ENCODE results near the gene RSKR.
A peak's percentile ranks its signal among the peaks of the same experiment; 100 is the strongest.
"Not testable (repeated sequence)": the region's sequence is repeated elsewhere in the genome, so short reads cannot be mapped to it uniquely, and the experiment has no call there.

RSKR gene

DNA sequence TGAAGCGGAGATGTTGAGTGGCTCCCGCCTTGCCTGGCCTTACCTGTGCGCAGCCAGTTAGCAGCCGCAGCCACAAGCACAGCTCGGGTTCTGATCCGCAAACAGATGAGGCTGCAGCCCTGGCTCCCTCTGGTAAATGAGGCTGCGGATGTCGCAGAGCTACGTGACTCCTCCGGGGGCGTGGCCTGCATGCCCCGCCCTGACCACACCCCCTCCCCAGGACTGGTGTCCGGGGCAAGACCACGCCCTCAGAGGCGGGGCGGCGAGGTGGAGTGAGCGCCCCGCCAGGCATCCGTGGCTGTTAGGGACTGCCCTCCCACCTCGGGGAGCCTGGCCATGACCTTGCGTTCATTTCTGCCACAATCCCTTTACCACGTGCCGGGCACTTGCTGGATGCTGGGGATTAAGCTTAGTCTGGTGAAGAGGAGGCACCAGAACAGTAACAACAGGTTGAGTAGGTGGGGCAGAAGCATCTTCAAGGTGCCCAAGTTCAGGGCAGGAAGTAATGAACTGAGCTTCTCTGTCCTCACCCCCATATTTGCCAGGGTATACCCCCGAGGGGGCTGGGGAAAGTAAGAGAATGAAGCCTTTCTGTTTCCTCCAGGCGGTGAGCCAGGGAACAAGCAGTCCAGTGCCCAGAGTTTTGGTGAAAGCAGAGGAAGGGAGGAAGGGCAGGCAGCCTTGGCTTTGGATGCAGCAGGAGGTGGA lies 37.1 kb downstream of the RSKR start, which contains the start of gene ALDOC:
Gene ALDOC (minus strand): TSS at position 138 of the 708 bp plus-strand sequence. CDS start 1,363 bp downstream, outside the sequence.
- DNase-seq = peak; percentile 98

DNA sequence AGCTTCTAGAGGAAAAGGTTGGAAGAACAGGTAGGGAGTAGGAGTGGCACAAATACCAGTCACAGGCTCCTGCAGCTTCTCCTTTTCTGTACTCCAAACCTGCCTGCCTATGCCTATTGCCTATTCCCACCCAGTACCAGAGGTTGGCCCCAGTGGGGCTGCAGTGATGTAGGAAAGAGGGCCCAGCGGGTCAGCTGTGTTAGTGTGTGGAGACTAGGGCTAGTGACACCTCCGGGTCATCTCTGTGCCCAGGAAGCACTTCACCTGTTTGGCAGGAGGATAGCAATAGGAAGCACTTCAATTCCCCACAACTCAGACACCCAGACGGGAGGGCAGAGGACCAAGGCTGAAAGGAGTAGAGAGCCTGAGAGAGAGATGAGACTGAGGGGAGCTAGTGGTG lies 38.0 kb downstream of the RSKR start:
- DNase-seq = not testable (repeated sequence)

DNA sequence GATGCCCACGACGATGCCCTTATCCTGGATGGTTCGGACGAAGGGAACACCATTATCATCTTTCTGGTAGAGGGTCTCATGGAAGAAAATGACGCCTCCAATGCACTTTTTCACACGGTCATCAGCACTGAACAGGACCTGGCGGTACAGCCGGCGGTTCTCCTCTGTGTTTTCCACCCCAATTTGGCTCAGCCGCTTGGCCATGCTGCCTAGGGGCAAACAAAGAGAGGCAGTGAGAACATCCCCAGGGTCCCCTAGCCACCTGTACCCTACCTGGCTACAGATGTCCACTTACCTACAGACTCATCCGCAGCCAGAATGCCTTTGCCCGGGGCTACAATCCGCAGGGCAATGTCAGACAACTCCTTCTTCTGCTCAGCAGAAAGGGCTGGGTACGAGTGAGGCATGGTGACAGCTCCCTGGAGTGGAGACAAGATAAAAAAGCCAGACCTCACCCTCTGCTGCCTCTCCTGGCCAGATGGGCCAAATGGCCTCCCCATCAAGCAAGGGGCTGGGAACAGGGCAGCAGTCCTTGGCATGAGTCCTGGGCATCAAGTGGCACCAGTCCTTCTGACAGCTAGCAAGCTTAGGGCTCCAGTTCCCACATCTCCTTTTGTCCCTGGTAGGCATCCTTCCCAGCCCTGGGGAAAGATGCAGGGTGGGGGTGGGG lies 38.7 kb downstream of the RSKR start:
- no peak for DNase-seq

- no peak for DNase-seq
Measured at GRCh38 chr17:28574526-28574925, 39.5 kb downstream of the RSKR start.

DNA sequence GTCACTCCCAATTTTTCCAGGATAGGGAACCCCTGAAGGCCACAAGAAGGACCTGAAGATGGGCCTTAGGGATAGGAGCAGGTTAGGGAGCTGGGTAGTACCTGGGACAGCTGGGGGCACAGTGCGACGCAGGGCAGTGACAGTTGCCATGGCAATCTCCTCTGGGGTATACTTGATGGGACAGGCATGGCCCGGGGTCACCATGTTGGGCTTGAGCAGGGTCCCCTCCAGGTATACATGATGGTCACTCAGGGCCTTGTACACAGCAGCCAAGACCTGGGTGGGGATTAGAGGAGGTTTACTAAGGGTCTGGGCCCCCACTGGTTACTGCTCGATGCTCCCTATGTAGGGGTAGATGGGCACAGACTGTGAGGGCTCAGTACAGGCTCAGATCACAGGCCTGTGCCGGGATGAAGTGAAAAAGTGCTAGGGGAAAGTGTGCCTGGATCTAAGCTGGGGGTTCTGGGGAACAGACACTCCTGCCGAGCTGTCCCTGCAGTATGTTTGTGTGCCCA lies 40.0 kb downstream of the RSKR start:
- DNase-seq = no peak

- no peak for DNase-seq
Measured at GRCh38 chr17:28573521-28573920, 40.5 kb downstream of the RSKR start.

- no peak for DNase-seq
Measured at GRCh38 chr17:28573040-28573380, 41.0 kb downstream of the RSKR start.

GRCh38 chr17:28572259-28573039 lies 41.5 kb downstream of the RSKR start:
- DNase-seq = no peak

- DNase-seq = peak; percentile 95
Measured at GRCh38 chr17:28571361-28572122, 42.4 kb downstream of the RSKR start, which contains the start of gene PIGS. Gene PIGS (minus strand): TSS chr17:28571524. CDS start chr17:28571496, 28 bp downstream.

GRCh38 chr17:28570716-28571360 lies 43.1 kb downstream of the RSKR start:
- peak; percentile 78 for DNase-seq

GRCh38 chr17:28569446-28569845 lies 44.5 kb downstream of the RSKR start:
- DNase-seq = no peak

DNA sequence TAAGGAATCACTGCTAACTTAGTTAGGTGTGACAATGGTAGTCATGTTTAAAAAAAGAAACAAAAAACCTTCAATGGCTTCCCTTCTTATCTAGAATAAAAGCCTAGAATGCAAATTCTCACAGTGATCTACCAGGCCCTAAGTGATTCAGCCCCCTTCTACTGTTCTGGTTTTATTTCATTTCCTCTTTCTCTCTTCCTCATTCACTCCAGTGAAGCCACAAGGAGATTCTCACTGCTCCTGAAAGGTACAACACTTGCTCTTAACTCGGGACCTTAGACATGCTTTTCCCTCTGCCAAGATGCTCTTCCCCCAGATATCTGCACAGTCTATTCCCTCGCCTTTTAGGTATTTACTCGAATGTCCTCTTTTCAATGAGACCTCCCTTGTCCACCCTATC lies 46.4 kb downstream of the RSKR start:
- no peak for DNase-seq

- DNase-seq = no peak
Measured at GRCh38 chr17:28563475-28563874, 50.5 kb downstream of the RSKR start.

Data from activated CD8-positive, alpha-beta memory T cell treated with anti-CD3 and anti-CD28 coated beads, Interleukin-2, amount 50 U/mL, for 48 hours (primary cell).